Activated gamma-delta T cell treated with anti-CD3 and anti-CD28 coated beads, Interleukin-2, amount 50 U/mL, for 16 hours (primary cell): Measurements from ENCODE around the gene RXFP1.

Experiments used
- DNase-seq: peaks from one replicate; pipeline ENCODE4 v3.0.0-alpha.2; 2020; ENCODE audit warnings: low read depth

Gene RXFP1

DNA sequence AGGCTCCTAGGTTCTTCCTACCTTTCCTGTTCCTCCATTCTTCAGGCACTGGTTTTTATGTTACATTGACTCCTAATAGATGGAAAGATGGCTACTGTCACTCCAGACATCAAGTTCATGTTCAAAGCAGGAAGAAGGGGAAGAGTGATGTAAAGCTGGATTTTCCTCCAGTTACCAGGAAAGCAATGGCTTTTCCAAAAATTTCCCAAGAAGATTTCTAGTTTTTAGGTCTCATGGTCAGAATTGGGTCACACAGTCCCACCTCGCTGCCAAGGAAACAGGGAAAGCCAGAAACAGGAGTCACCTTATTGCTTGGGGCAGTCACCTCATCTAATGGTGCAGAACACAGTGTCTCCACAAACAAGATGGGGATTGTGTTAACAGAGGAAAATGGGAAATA lies 21.5 kb downstream of the RXFP1 start:
- no peak for DNase-seq

DNA sequence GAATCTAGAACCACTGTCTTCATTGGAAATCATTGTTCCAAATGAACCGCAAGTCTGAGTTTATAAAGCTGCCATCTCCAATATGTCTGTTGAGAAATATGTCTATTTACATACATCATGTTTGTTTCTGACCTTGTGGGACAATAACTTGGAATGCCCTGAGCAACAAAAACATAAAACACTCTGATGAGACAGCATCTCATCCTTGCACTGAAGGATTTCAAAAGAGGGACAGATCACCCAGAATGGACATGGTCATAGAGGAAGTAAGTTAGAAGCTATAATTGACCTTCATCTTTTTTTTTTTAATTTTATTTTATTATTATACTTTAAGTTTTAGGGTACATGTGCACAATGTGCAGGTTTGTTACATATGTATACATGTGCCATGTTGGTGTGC lies 22.5 kb downstream of the RXFP1 start:
- DNase-seq, result no peak

DNA sequence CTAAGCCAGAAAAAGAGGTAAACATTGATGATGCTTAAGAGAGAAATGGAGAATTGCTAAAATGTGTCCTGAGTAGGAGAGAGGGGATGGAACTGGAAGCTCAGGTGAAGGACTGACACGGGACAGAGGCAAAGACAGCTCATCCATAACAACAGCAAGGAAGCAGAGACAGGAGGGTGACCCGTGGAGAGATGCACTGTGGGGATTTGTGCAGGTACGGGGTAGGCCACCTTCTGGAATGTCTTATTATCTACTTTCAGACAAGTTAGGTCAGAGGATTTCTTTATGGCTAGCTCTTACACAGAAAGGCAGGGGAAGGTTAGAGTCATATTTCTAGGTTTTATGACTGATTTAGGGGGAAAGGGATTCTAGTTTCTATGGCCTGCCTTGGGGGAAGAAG lies 31.7 kb downstream of the RXFP1 start:
- DNase-seq, result no peak

DNA sequence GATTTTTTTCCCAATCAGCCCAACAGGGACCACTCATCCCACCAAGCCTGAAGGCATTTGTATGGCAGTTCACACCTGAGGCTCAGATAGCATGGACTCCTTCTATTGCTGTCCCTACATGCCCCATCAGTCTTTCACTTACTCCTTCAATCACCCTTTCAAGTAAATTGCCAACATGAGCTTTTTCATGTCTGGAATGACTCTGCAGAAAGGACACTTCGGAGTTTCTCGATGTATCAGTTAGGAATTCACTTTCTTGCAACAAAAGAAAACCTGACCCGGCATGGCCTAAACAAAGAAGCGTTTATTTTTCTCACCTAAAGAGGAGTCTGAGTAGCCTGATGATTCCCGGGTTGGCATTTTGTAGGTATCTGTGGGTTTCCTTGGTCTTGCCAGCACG lies 38.6 kb downstream of the RXFP1 start:
- DNase-seq, result no peak

DNA sequence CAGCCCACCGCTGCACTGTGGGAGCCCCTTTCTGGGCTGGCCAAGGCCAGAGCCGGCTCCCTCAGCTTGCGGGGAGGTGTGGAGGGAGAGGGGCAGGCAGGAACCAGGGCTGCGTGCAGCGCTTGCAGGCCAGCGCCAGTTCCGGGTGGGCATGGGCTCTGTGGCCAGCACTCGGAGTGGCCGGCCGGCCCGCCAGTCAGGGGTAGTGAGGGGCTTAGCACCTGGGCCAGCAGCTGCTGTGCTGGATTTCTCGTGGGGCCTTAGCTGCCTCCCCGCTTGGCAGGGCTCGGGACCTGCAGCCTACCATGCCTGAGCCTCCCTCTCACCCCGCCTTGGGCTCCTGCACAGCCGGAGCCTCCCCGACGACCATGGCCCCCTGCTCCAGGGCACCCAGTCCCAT lies 45.2 kb downstream of the RXFP1 start:
- DNase-seq, result no peak

DNA sequence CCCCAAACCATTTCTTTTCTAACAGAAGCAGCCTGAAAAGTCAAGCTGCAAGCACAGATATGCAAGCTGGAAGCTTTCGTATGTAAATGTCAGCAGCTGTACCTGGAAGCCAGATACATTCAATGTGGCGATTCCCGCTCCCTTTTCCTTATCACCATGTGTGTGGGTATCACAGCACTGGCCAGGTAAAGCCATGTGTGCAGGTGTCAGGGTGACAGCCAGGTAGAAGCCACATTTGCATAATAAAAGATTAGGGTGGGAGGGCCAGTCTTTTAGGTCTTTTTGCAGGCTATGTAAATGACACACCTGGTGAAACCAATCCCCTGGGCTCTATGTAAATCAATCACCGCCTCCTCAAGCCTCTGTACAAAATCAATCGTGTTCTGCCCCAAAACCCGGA lies 50.1 kb downstream of the RXFP1 start:
- no peak for DNase-seq

DNA sequence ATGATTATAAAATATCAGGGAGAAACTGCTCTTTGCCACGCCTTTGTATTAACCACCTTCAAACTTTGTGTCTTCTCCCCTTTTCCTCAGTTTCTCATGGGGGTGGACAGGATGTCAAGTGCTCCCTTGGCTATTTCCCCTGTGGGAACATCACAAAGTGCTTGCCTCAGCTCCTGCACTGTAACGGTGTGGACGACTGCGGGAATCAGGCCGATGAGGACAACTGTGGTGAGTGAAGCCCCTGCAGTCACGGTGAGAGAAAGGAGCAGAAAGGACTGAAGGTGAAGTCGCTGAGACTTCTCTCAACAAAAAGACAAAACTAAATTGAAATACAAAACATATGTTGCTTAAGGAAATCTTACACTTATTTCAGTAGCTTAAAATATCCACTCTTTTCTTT lies 50.9 kb downstream of the RXFP1 start:
- no peak for DNase-seq

DNA sequence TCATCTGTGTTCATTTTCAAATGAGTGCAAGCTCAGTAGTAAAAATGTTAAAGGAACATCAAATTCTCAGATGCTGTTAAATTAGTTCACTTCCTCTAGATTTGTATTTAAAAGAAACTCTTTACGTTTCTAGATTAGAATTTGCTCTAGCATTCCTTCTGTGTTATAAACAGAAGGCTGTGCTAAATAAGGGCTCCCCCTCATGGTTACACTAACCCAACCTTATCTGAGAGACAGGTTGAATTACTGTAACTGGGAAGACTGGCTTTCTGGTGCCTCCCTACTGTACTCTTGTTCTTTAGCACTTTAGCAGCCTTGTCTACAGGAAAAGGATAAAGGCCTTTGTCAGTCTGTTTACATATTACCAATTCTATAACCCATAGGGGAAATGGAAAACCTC lies 56.8 kb downstream of the RXFP1 start:
- no peak for DNase-seq

DNA sequence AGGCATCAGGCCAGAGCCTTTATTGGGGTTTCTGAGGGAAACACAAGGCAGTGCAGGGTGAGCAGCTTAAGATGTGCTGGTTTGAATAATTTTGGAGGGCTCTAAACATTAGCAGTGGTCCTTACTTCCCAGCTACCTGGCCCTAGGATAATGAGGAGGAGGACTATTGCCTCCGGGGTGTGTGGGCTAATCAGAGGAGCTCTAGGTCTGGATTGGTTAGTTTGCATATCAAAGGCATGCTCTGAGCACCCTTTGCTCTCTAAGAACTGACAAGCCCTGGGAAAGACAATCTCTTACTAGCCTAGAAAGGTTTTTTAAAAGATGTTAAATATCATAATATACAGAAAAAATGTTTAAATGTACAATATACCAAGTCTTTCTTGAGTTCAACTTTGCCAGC lies 58.4 kb downstream of the RXFP1 start:
- no peak for DNase-seq

DNA sequence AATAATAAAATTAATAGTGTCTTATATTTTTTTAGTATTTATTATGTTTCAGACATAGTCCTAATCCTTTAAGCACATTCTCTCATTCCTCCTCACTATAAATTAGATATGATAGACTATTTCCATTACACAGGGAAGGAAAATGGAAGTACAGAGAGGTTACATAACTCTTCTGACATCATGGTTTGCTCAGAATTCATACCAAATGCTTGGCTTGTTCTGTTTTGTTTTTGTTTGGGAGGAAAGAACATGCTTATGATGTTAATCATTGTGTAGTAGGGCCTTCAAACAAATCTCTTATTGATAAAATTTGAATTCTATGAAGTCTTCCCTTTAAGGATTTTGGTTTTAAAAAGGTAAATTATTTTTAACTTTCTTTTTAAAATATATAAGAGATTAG lies 59.5 kb downstream of the RXFP1 start:
- DNase-seq, result no peak

DNA sequence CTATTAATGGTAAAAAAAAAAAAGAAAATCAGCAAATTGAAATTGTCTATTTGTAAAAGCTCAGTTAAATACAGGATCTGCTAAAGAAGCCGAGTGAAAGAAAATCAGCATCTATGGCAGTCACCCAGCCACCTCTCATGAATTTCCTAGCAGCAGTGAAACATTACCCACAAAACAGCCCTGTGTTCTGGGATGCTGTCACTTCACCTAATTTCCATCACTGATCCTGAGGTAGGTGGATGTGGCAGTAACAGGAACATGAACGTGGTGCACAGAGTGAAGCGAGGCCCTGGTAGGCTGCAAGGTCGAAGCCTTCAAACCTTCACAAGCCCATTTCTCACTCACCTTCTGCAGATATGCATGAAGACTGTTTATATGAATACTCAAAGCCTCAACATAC lies 65.2 kb downstream of the RXFP1 start:
- no peak for DNase-seq

DNA sequence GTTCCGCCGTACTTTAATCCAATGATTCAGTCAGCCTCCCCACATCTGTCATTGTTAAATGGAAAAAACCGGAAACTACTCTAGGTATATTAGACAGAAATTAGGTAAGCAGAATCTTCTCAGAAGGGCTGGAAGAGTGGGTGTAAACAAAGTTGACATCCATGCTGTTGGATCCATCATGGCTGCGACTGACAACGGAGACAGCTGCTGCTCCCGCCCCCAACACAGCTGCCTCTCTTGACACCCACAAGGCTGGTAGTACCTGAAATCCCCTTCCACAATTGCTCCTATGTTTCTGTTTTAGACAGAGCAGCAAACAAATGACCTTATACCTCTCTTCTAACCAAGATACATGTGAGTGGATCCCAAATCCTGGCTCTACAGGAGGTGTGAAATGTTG lies 66.6 kb downstream of the RXFP1 start:
- DNase-seq, result no peak

DNA sequence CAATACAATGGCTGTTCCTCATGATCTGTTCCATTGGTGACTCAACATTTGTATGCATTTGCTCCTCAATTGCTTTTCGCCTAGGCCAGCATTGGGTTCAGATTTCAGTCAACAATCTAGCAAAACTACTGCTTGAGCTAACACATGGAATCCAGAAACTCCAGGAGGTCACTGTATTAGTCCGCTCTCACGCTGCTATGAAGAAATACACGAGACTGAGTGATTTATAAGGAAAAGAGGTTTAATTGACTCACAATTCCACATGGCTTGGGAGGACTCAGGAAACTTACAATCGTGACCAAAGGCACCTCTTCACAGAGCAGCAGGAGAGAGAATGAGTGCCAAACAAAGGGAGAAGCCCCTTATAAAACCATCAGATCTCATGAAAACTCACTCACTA lies 67.1 kb downstream of the RXFP1 start:
- no peak for DNase-seq

DNA sequence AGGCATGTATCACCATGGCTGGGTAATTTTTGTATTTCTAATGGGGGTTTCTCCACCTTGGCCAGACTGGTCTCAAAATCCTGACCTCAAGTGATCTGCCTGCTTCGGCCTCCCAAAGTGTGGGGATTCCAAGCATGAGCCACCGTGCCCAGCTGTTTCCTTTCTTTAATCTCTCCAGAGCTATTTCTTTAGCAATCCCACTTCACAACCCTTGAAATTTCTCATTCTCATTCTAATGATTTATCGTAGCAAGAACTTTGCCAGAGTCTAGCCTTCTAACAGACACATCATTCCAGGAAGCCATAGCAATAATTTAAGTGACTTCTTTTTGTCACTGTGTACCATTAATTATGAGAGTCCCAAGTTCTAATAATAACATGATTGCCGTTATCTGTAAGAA lies 68.6 kb downstream of the RXFP1 start:
- no peak for DNase-seq

DNA sequence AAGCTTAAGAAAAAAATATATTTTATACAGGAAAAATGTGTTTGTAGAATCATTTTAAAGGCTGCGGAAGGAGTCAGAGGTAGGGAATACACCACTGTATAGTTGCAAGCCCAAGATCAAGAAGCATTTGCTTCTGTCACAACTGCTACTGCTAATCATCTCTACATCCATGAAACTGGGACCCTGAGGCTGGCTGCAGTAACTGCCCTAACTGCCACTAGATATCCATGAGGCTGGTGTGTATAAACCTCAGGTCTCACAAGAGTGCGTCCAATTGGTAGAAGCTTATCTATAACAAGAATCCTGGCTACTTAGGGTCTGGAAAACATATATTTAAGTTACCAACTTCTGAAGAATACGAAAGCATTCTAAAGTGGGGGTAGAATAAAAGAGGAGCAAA lies 69.1 kb downstream of the RXFP1 start:
- DNase-seq, result no peak

DNA sequence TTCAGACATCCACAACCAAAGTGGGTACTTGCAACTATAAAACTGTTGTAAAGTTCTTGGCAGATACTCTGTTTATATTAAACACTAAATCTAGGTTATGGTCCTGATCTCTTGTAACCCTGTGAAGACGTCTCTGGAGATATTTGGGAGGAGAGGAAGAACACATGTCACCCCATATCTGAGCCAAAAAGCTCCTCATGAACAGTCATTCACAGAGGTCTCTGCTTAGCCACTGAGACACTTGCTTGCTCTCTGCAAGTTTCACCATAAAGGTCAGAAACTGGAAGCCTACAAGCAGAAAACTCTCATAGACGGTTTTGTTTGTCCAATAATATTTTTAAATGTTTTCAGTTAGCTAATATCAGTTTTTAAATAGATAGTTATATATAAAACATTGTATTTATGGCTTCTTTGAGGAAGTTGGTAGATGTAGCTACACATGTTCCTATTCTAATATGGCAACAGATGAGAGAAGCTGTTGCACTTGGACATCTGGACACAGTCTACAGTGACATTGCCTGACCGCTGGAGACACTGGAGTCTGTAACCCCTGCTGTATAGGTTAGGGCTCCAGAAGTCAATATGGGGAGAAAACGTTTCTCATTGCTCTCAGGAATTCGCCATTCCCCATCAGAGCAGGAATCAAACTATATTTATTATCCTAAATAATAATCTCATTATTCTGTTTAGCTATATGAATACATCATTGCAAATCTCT lies 76.4 kb downstream of the RXFP1 start:
- DNase-seq, result no peak

DNA sequence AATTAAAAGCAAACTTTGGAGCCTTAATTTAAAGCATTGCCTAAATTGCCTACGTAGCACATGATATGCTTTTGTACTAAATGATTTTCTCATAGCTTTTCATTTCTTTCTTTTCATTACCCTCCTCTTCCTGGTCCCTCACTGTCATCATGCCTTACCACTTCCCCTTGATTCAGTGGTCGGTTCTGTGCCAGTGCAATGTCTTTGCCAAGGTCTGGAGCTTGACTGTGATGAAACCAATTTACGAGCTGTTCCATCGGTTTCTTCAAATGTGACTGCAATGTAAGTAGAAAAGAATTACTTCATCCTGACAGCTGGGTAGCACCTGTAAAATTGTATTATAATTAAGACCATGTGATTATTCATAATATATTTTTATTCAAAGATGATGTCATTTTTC lies 77.5 kb downstream of the RXFP1 start:
- no peak for DNase-seq

DNA sequence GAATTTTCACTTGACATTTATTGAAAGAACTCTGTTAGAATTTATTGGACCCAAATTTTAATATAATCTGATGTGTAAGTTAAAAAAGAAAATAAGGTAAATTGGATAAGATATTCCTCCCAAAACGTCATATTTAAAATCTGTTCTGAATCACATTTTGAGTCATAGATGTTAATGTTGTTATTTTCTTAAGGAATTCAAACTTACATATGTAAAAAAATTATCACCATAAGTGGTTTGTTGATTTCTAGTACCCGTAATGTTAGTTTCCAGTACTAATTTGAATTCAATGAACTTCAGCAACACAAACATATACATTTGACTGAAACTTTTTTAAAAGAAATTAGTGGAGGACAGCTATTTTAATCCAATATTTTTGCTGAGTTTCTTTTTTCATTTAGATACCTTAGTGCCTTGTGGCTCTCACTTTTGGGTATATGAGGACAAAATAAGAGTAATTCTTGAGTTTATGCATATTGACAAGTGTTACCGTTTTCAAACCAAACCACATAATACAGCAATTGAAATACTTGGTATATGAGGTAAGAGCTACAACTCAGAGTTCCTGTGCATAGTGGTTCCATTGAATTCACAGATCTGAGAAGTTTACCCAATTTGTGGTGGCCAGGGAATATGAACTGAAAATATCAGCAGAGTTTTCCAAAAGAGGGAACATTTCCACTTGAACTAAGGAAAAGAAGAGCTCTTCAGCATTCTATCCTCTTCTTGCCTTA lies 78.2 kb downstream of the RXFP1 start:
- no peak for DNase-seq

DNA sequence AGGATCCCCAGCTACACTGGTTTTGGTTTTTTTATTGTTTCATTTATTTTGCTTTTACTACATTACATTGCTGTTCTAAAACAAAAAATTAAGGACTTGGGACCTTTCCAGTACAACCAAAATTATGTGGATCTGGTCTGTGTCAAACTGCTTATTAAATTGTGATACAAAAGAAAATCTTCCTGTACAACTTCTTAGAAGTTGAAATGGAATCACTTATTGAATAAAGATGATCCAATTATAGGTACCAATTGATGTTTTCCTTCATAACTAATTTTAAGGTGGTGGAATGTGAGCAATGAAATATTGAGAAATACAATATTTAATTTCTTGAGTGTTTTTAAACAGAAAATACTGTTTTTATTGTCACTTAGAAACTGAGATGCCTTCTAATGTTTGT lies 82.7 kb downstream of the RXFP1 start:
- DNase-seq, result no peak

DNA sequence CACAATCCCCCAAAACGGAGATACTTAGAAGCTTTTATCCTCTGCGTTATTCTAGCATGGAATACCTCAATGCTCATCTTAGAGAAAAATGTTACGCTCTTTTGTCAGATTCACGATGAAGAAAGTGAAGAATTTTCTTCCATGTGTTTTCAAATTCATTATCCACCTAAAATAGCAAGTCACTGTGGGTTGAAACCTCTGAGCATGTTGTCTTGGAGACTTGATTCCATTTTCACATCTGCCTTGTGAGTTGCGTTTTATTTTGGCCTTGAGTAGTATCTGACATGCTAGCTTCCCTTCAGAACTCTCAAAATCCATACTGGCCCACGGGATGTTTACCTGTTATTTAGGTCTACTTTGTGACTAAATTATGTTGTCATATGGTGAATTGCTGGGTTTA lies 83.7 kb downstream of the RXFP1 start:
- DNase-seq, result no peak

DNA sequence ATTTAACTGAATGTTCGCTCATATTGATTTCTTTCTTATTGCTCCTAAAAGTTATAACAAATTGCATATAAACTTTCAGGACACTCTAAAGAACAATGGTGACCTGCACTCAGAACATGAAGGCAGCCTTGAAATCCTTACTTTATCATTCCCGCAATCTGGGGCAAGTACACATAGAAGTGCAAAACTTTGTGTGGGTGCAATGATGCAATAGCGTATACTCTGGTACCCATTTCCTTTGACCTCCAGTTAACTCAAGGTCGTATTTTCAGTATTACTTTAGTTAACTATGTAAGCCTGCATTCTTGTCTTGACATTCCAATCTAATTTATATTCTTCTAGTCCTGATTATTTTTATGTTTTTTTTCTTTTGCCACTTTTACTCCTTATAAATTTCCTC lies 85.3 kb downstream of the RXFP1 start:
- no peak for DNase-seq

DNA sequence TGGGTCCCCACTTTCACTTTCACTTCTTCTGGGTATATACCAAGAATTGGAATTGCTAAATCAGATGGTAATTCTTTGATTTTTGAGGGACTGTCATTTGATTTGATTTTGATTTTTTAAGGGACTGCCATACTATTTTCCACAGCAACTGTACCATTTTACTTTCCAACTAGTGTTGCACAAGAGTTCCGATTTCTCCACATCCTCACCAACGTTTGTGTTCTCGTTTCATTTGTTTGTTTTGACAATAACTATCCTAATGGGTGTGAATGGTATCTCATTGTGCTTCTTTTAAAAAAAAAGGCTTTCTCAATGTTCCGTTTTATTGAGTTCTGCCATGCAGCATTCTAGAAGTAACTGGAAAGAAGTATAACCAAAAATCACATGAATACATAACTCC lies 87.4 kb downstream of the RXFP1 start:
- DNase-seq, result no peak

DNA sequence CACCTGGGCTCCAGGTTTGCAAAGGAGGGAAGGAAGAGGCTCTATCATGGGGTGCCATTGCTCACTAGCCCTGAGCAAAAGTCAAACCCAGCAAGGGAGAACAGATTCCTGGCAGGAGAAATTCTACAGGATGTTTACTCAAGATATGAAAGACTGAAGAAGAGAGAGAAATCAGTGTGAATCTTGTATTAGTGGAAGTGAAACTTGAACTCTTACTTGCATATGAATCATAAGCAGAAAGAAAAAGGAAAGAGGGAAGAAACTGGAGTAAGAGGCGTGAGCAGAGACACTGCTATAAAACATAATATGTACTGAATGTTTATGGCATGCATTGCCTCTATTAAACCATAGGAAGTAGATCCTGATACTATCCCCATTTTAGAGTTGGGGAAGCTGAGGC lies 89.1 kb downstream of the RXFP1 start:
- no peak for DNase-seq

DNA sequence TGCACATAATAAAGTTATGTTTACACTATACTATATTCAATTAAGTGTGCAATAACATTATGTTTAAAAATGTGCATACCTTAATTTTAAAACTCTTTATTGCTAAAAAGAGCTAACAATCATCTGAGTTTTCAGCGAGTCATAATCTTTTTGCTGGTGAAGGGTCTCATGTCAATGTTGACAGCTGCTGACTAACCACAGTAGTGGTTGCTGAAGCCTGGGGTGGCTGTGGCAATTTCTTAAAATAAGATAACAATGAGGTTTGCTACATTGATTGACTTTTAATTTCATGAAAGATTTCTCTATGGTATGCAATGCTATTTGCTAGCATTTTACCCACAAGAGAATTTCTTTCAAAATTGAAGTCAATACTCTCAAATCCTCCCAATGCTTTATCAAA lies 91.4 kb downstream of the RXFP1 start:
- DNase-seq, result no peak
